Panc1 (cell line): ENCODE measurements around the gene VSIG1.

Experiments
- POLR2AphosphoS5 ChIP-seq: IDR thresholded peaks from 2 replicates; pipeline ENCODE4 v1.6.1; 2012; ENCODE audit warnings: mild to moderate bottlenecking, low read depth, low read length, moderate library complexity
- REST ChIP-seq, 2 experiments: IDR thresholded peaks; 2 replicates each; pipeline ENCODE4 v1.6.1; 2011 to 2012; ENCODE audit warnings: low read depth in 2 of 2, control low read depth in 1 of 2, low read length in 1 of 2, mild to moderate bottlenecking in 1 of 2, moderate library complexity in 1 of 2; ENCODE audit not compliant: insufficient read depth in 1 of 2
- SIN3A ChIP-seq: IDR thresholded peaks from 2 replicates; pipeline ENCODE4 v1.6.1; 2012; ENCODE audit warnings: low read depth, mild to moderate bottlenecking, low read length, moderate library complexity, borderline replicate concordance; ENCODE audit not compliant: insufficient read depth
- TCF7L2 ChIP-seq: IDR thresholded peaks from 2 replicates; pipeline ENCODE4 v1.6.1; 2011; ENCODE audit warnings: mild to moderate bottlenecking, low read depth, low read length, inconsistent platforms
- TF ChIP-seq, protein P1 (sequence below): fragments of 450-650 bp; IDR thresholded peaks from 2 replicates; pipeline ENCODE4 v1.5.1; 2017; ENCODE audit warnings: mild to moderate bottlenecking

DNA sequence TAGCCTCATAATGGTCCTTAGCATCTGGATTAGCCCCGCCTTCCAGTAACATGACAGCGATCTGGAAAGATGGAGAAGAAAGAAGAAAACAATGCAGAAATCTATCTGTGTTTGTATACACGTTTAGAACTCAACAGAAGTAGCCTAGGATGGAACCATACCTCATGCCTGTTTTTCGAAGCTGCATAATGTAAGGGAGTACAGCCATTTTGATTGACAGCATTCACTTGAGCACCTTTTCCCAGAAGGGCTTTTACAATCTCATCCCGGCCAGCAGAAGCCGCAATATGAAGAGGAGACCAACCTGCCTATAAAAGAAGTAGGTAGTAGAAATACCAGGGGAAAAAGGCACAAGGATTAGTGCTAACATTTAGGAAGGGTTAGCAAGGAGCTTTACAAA lies 42.9 kb downstream of the VSIG1 start:
- TF ChIP-seq TCF7L2, result no peak
- TF ChIP-seq, protein P1, sequence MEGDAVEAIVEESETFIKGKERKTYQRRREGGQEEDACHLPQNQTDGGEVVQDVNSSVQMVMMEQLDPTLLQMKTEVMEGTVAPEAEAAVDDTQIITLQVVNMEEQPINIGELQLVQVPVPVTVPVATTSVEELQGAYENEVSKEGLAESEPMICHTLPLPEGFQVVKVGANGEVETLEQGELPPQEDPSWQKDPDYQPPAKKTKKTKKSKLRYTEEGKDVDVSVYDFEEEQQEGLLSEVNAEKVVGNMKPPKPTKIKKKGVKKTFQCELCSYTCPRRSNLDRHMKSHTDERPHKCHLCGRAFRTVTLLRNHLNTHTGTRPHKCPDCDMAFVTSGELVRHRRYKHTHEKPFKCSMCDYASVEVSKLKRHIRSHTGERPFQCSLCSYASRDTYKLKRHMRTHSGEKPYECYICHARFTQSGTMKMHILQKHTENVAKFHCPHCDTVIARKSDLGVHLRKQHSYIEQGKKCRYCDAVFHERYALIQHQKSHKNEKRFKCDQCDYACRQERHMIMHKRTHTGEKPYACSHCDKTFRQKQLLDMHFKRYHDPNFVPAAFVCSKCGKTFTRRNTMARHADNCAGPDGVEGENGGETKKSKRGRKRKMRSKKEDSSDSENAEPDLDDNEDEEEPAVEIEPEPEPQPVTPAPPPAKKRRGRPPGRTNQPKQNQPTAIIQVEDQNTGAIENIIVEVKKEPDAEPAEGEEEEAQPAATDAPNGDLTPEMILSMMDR, result no peak
- TF ChIP-seq POLR2AphosphoS5, result no peak
- no peak for TF ChIP-seq REST (IDR thresholded peaks at IDR 0.05; ENCODE audit: insufficient read depth in 1 of 2, low read depth in 2 of 2, low read length in 1 of 2)
- no peak for TF ChIP-seq SIN3A
